ENCODE data around the gene OSTN.
"Not testable (repeated sequence)": the region's sequence is repeated elsewhere in the genome, so short reads cannot be mapped to it uniquely, and the experiment has no call there.

Gene OSTN, protein sequence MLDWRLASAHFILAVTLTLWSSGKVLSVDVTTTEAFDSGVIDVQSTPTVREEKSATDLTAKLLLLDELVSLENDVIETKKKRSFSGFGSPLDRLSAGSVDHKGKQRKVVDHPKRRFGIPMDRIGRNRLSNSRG

GRCh38 chr3:191198932-191199331, at the start of gene OSTN:
Gene OSTN (plus strand): TSS chr3:191199241. CDS start chr3:191212533, 13,292 bp downstream.
- DNase-seq: no peak

DNA sequence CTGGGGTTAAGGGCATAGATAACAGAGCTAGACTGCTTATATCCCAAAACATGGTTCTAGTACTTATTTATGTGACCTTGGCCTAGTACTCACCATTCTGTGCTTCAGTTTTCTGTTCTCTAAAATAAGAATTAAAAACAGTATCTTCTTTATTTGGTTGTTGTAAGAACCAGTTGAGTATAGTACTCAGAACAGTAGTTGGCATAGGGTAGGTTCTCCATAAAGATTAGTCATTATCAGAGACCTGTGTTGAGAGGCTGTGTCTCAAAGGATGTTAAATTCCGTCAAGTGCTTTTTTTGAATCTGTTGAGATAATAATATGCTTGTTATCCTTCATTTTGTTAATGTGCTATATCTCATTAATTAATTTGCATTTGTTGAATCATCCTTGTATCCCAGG, 47.4 kb upstream of the OSTN start:
- no peak for DNase-seq

- DNase-seq: no peak
These were observed 44.2 kb upstream of the OSTN start for GRCh38 chr3:191154827-191155226.

DNA sequence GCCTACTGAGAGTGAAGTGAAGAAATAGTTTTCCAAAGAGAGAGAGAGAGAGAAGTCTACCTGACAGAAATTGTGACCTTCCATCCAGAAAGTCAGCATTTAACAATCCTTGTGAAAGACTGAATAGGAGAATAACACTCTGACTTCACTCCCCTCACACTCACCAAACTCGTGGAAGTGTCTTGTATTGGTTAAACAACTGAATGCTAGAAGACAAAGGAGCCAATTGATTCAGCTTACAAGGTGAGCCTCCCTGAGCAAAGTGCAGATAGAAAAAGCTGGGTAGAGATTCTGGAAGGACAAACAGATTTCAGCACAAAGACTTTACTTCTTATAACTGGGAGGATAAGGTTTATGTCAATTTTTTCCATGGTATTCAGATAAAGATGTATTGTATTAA, 40.8 kb upstream of the OSTN start:
- no peak for DNase-seq

GRCh38 chr3:191158815-191159214, 40.2 kb upstream of the OSTN start:
- no peak for DNase-seq

GRCh38 chr3:191165802-191166201, 33.2 kb upstream of the OSTN start:
- DNase-seq: no peak

GRCh38 chr3:191166368-191166767, 32.7 kb upstream of the OSTN start:
- DNase-seq: no peak

DNA sequence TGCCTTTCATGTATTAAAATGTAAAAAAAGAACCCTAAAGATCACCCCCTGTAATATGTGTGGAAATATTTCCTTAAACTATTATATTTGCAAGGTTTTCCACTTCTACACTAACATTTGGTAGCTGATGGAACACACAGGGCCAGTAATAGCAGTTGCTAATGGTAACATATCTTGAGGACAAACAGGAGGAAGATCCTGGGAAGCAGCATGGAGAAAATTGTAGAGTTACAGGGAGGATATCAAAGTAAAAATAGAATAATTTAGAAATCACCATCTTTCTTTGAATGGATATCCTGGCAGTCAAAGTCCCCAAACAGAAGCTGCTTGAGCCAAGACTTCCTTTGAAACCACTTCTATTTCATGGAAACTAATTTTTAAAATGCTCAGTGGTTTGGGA, 29.5 kb upstream of the OSTN start:
- no peak for DNase-seq

DNA sequence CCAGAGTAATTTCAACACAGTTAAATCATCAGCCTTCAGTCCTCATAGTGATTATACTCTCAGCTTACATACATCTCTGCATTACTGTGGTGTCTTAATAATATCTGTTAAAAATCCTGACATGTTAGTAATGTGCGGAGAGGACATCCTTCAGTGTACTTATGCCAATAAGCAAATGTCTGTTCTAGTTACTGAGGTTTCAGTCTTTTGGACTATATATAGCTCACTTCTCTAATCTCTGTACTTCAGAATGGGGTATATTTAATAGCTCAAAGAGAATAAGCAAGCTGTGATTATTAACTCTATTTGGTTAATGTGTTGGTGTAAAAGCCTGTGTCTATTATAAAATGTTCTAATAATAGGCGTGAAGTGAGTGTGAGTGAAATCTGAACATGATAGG, 28.9 kb upstream of the OSTN start:
- no peak for DNase-seq

DNA sequence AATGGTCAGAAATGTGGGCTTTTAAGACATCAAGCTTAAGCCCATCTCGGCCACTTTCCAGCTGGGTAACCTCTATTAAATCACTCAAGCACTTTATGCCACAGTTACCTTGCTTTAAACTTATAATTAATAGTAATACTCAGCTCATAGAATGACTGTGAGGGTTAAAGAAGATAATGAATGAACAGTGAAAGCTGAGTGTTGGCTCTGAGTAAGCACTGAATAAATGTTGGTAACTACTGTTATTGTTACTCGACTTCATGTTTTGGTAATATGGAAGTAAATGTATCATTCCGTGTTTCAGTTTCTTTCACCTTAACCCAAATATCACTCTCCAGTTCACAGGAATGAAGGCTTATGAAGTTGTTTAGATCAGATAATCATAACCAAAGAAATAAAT, 23.9 kb upstream of the OSTN start:
- DNase-seq: no peak

DNA sequence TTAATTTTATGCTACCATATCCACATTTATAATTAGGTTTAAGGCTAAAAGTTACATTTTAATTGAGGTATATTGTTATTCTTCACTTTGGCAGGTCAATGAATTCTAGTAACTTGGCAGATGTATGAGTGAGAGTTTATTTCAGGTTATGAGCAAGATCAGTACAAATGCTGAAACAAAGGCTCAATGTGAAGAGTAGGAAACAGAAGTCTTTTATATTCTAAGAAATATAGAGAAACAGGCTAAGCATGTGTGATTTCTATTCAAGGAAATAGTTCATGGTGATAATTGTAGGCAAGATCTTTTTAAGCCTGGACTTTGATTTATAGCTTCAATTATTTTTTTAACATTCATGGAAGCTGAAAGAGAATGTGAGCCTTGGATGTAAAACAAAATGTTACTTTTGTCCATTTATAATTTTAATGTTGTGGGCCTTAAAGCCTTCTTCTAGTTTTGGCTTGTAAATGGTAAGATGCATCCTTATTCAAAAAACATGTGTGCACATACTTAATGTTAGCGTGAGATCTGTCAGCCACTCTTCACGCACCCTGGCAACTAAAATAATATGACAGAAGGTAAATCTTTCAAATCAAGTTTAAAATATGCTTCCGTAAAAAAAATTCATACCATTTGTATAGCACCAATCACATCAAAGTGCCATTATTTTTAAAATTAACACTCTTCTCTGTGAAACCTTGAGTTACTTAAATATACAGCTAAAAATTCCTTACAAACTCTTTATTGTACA, 22.8 kb upstream of the OSTN start:
- DNase-seq: no peak

GRCh38 chr3:191185382-191185781, 13.7 kb upstream of the OSTN start:
- not testable (repeated sequence) for DNase-seq

- not testable (repeated sequence) for DNase-seq
These were observed 10.8 kb upstream of the OSTN start for GRCh38 chr3:191188246-191188645.

GRCh38 chr3:191192270-191192669, 6.8 kb upstream of the OSTN start:
- not testable (repeated sequence) for DNase-seq

DNA sequence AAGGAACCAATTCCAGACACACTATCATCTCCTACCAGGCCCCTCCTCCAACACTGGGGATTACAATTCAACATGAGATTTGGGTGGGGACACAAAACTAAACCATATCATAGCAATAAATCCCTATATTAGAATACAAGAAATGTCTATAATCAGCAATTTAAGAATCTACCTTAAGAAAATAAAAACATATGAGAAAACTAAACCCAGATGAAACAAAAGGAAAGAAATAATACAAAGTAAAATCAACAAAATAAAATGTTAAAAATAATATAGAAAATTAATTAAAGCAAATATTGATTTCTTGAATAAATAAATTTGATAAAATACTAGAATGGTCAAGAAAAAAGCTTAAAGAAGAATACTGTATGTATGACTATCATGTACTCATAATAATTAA, 6.1 kb upstream of the OSTN start:
- DNase-seq: no peak

- no peak for DNase-seq
These were observed 1.2 kb upstream of the OSTN start for GRCh38 chr3:191197761-191198306.

DNA sequence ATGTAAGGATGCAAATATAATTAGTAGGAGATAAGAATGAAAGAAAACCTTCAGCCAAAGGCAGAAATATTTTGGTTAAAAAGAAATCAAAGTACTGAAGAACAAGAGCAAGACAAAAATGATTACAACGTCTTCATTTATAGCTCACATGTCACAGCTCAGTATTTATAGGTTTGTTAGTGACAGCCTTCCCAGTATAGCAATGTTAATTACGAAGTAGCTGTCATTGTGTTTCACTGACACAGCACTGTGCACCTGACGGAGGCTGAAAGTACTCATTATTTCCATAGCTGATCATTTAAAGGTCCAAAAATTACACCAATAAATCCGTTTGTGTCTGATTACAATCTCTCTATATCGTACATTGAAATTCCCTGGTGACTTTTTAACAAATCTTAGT, 561 bp upstream of the OSTN start:
- no peak for DNase-seq

DNA sequence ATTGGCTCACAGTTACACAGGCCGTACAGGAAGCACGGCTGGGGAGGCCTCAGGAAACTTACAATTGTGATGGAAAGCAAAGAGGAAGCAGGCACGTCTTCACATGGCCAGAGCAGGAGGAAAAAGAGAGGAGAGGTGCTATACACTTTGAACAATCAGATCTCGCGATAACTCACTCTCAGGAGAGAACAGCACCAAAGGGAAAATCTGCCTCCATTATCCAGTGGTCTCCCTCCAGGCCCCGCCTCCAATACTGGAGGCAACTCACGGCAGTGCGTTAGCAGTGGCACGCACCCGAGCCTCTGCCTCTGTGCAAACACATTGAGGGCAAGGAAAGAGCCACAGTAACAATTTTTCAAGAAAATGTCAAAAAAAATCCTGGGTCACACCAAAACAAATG, 11.0 kb downstream of the OSTN start:
- no peak for DNase-seq

GRCh38 chr3:191216510-191216909, 17.5 kb downstream of the OSTN start:
- DNase-seq: no peak

- DNase-seq: no peak
These were observed 18.3 kb downstream of the OSTN start for GRCh38 chr3:191217301-191217700.

DNA sequence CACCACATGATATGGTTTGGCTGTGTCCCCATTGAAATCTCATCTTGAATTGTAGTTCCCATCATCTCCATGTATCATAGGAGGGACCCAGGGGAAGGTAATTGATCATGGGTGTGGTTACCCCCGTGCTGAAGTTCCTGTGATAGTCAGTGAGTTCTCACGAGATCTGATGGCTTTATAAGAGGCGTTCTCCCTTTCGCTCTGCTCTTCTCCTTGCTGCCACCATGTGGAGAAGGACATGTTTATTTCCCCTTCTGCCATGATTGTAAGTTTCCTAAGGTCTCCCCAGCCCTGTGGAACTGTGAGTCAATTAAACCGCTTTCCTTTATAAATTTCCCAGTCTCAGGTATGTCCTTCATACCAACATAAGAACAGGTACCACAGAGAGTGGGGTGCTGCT, 21.9 kb downstream of the OSTN start:
- DNase-seq: no peak

DNA sequence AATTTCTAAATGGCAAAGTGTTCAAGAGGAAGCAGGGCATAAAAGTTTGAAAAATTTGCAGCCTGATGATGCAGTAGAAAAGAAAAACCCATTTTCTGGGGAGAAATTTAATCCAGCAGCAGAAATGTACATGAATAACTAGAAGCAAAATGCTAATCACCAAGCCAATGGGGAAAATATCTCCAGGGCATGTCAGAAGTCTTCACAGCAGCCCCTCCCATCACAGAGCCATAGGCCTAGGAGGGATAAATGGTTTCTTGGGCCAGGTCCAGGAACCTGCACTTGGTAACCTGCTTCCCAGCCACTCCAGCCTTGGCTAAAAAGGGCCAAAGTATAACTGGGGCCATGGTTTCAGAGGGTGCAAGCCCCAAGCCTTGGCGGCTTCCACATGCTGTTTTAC, 22.6 kb downstream of the OSTN start:
- DNase-seq: no peak

DNA sequence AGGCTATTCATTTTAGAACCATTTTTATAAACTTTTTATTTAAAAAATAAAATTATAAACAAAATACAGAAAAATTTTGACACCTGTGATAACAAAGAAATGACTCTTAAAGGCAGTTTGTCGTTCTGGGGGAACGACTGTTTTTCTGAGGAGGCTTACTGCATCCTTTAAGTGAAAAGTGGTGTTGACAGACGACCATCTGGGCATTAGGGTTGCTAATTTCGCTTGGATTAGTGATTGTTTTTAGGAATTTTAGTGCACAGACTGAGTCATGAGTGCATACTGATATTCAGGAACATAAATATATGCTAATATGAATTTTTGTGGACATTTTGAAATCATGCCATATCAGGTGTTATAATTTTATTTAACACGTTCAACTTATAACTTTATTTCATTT, 28.5 kb downstream of the OSTN start:
- no peak for DNase-seq

- DNase-seq: no peak
These were observed 35.2 kb downstream of the OSTN start for GRCh38 chr3:191234216-191234615.
